Measurements from ENCODE around the gene SRA1.

- TF ChIP-seq POLR2A (IDR thresholded peaks at IDR 0.05) (no peak), CTCF (IDR thresholded peaks at IDR 0.05) (no peak)
Observed at GRCh38 chr5:140595538-140596300, 38.4 kb upstream of the SRA1 start.

Measured in testis (tissue), 2 donors.